NCI-H526 (cell line): ENCODE data around the gene CANX.
"Not testable (repeated sequence)": the region's sequence is repeated elsewhere in the genome, so short reads cannot be mapped to it uniquely, and the experiment has no call there.

Experiments
- DNase-seq, 2 experiments: peaks; one replicate each; lab custom pipeline; 2025; lab: John Stamatoyannopoulos, UW

The CANX gene, protein sequence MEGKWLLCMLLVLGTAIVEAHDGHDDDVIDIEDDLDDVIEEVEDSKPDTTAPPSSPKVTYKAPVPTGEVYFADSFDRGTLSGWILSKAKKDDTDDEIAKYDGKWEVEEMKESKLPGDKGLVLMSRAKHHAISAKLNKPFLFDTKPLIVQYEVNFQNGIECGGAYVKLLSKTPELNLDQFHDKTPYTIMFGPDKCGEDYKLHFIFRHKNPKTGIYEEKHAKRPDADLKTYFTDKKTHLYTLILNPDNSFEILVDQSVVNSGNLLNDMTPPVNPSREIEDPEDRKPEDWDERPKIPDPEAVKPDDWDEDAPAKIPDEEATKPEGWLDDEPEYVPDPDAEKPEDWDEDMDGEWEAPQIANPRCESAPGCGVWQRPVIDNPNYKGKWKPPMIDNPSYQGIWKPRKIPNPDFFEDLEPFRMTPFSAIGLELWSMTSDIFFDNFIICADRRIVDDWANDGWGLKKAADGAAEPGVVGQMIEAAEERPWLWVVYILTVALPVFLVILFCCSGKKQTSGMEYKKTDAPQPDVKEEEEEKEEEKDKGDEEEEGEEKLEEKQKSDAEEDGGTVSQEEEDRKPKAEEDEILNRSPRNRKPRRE

DNA sequence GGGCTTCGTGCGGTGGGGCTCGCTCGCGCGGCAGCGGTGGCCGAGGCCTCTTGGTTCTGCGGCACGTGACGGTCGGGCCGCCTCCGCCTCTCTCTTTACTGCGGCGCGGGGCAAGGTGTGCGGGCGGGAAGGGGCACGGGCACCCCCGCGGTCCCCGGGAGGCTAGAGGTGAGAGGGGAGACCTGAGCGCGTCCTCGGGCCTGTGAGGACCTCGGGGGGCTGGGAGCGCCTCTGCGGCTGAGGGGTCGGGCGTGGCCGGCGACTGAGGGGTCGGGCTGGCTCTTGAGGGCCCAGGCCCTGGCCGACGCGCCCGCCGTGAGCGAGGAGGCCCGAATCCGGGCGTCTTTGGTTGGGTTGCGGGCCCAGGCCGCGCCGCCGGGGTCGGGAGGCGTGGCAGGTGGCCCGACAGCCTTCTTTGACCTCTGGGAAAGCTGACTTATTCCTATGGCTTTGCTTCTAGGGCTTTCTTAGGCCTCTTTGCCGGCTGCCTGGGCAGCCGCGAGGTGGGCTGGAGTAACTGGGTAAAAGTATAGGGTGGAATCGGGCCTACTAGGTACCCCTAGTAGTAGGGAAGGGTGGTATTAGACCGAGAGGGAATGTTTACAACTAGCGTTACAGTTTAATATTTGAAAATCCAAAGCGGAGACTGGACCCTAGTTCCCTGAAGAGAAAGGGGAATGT is at the start of gene CANX:
CANX (plus strand) TSS at position 33 of the 681 bp plus-strand sequence. CDS start 6,715 bp downstream, outside the sequence.
- no peak for DNase-seq

DNA sequence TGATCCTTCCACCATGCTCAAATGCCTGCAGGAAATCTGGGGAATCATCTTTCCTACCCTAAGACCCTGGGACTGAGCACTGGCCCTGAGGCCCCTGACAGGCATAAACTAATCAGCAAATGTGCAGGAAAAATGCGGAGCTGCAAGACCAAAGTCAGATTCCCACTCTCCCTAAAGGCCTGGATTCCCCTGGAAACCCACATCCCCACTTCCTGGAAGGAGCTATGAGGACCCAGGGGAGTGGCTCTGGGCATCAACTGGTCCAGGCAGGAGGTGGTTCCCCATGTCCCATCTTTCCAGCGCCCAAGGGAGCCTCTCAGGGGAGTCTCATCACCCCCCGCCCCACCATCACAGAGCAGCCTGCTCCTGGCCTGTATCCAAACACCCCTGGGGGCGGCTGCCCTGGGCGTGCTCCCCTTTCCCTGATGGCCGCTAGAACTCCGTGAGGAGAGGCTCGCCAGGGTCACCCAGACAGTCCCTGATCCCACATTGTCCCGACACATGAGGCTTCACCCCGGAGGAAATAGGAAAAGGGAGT is 49.5 kb upstream of the CANX start:
- not testable (repeated sequence) for DNase-seq

DNA sequence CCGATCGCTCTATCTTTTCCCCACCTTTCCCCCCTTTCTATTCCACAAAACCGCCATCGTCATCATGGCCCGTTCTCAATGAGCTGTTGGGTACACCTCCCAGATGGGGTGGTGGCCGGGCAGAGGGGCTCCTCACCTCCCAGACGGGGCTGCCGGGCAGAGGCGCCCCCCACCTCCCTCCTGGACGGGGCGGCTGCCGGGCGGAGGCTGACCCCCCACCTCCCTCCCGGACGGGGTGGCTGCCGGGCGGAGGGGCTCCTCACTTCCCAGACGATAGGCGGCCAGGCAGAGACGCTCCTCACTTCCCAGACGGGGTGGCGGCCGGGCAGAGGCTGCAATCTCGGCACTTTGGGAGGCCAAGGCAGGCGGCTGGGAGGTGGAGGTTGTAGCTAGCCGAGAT is 48.5 kb upstream of the CANX start:
- DNase-seq = not testable (repeated sequence)

DNA sequence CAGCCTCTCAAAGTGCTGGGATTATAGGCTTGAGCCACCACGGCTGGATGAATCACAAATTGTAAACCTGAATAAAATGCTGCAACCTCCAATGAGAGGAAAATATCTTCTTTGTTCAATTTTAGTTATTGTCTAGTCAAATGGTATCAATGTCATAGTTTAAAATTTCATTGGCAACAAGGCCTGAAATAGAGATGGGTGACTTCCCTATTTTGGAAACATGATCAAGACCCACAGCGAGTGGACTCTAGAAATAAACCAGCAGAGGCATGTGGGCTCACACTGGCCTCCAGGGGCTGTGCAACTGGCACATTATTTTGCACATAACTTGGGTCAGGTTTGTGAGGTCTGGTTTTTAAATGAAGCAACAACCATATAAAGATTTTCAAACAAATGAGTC is 45.6 kb upstream of the CANX start:
- DNase-seq = not testable (repeated sequence)

DNA sequence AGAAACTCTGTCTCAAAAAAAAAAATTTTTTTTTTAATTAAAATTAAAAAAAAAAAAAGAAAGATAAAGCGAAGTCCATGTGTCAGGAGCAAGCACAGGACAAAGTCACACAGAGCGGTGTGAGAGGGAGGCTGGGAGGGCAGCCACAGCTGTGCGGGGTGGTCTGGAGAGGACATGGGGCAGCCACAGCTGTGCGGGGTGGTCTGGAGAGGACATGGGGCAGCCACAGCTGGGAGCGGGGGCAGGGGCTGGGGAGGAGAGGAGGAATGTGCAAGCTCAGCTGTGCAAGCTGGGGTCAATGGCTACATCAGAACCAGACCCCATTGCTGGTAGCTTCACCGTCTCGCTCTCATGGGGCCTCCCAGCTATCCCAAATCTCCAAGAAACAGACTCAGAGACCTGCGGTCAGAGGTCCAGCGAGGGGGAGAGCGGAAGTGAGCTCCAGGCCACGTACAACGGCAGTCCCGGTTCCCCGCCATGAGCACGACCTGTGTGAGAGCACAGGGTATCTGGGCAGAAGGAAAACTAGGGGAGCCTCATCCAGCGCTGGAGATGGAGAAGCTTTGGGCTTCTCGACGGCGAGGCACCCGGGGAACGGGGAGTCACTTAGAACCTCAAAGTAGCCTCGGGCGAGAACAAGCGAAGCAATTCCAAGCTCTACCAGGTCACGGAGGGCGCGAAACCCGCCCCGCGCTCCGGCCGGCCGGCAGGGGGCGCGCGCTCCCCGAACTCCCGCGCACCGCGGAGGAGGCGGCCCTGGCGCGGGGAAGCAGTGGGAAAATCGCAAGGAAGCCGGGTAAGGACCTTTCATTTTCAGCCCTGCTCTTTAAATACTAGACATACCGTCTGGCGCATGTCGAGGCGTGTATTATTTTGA is 41.2 kb upstream of the CANX start:
- not testable (repeated sequence) for DNase-seq

DNA sequence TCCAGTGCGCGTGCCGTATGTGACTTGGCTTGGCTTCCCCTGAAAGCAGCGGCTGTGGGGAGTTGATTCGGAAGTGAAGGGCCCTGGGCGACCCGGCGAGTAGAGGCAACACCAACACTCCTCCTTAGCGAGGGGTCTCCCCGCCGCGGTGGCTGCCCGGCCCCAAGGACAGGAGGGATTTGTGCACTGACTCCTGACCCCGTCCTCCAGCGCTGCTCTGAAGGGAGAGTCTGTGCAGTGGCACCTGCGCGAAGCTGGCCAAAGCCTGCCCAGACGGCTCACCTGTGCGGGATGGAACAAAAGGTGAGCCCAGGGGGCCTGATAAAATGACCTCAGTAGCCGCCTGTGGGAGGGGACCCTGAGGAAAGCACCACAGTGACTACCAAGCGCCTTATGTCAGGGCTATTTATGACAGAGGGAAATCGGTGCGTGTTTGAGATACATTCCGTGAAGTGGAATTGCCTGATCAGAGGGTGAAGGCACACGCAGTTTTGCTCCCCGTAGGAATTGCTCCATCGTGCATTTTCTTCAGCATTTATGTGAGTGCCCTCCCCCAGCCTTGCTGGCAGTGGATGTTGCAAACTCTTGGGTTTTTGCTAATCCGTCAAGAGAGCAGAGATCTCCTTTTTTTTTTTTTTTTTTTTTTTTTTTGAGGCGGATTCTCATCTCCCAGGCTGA is 40.4 kb upstream of the CANX start:
- not testable (repeated sequence) for DNase-seq

DNA sequence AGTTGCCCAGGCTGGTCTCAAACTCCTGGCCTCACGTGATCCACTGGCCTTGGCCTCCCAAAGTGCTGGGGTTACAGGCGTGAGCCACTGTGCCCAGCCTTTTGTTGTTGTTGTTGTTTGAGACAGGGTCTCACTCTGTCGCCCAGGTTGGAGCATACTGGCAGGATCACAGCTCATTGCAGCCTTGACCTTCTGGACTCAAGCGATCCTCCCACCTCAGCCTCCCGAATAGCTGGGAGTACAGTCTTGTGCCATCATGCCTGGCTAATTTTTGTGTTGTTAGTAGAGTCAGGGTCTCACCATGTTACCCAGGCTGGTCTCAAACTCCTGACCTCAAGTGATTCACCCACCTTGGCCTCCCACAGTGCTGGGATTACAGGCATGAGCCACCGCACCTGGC is 37.1 kb upstream of the CANX start:
- DNase-seq = not testable (repeated sequence)

DNA sequence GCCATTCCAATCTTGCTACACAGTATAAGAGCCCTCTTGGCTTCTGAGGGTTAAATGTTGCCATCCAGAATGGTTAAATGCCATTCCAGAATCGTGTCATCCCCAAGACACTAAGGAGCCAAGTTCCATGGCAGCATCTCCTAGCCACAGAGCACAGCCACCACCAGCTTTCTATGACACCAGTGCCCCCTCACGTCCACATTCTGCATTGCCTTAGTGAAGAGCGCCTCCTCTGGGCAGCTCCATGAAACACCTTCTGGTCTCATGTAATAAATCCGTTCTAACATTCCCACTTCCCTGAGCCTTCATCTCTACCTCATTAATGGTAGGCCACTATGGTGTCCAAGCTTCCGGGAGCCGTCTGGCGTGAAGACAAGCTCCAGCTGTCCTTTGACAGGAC is 30.4 kb upstream of the CANX start:
- peak in 1 of 2 experiments; percentile 59 for DNase-seq

DNA sequence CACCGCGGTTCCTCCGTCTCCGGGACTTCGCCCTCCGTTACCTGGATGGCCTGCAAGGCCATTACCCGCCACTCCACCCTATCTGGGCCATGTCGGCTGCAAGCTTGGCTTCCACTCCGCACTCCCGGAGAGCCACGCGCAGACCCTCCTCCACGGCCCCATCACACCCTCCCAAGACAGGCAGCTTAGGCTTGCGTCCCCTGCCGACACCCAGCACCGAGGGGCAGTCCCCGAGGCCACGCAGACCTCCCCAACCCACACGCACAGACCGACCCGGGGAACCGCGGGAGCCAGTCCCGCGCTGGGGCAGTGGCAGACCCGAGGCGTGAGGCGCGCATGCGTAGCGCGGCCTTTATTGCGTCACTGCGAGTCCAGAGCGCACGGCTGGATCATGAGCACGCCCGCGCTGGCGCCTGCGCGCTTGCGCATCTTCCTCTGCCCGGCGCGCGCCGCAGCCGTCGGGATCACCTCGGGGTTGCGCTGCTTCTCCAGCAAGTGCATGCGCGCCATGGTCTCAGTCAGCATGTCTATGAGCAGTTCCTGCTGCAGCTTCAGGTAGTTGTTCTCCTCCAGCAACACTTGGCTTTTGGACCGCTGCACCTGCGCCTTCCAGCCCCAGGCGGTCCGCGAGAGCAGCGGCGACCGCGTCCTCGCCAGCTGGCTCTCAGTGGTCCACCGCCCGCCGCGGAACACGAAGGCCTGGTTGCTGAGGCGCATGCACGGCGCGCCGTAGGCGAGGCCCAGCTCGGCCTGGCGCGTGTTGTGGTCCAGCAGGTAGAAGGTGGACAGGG is 20.3 kb upstream of the CANX start:
- DNase-seq = peak; percentile 82 to 92

DNA sequence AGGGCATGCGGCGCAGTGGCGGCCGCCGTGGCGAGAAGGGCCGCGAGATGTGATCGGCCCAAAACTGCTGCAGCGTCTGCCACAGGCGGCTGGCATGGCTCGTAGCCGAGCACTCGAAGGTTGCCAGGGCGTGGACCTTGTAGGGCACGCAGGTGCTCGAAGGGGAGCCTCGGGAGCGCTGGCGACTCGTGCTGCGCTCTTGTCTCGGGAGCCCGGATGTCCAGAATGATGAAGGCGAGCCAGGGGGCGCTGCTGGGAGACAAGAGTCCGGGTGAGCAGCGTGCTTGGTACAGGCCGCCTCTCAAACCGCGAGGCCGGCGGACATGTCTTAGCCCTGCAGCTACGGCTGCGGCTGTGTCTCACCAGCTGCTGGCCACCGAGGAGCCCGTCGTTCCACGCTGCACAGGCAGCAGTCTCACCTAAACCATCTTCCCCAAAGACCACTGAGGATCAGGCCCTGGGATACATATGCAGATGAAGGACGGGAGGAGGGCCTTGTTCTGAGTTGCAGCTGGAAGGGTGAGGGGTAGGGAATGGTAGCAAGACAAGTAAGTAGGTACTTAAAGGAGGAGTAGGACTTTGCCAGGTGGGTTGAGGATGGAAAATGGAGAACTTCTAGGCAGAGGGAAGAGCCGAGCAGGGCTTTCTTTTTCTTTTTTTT is 19.6 kb upstream of the CANX start:
- DNase-seq = peak; percentile 45 to 84

DNA sequence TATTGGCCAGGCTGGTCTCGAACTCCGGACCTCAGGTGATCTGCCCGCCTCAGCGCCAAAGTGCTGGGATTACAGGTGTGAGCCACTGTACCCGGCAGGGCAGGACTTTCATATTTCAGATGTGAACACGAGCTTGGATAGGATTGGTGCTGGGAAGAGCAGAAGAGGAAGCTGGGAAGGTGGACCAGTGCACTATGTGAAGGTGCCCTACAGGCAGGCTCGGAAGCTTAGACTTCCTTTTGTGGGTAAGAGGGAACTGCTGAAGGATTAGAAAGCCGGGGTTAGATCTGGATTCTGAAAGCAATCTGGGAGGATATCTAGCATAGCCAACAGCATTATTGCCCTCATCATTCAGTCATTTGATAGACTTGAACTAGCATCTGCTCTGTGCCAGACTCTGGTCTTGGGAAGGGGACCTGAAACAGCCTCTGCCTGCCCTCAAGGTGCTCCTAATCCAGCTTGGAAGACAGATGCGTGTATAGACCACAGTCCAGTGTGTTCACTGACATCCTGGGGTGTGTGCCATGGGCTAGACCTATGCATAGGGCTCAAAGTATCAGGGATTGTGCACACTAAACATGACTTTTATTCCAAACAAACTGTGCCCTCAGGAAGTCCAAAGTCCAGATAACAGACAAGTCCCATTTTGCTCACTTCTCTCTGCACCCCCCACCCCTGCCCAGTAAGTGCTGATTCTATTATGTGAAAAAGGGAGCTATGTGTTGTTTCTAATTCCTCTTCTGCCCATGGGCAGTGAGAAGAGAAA is 18.6 kb upstream of the CANX start:
- DNase-seq = no peak

DNA sequence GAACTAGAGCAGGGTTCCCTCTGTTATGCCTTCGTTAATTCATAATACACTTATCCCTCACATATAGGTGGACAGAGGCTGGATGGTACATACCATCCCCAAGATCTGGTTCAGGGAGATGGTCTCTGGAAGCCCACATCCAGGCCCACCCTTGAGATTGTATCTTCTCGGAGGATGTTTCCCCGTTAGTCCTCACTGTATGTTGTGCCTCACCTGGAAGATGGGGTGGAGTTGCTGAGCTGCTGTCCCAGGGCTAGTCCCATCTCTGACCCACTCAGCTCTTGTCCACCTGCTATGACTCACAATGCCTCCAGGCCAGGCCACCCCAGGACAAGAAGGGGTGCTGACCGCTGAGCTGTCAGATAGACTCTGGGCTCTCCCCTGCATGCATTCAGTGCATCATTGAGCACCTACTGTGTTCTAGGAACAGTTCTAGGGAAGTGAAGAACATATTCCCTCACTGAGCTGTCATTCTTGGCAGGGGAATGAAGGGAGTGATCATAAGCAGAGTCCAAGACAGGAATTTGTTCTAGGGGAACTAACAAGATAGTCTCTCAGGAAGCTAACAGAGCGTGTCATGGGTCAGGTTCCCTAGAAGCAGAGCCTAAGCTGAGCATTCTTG is 17.9 kb upstream of the CANX start, which contains the start of gene CBY3:
CBY3 (minus strand) TSS at position 255 of the 622 bp plus-strand sequence; CDS start at position 139, 116 bp downstream.
- no peak for DNase-seq

DNA sequence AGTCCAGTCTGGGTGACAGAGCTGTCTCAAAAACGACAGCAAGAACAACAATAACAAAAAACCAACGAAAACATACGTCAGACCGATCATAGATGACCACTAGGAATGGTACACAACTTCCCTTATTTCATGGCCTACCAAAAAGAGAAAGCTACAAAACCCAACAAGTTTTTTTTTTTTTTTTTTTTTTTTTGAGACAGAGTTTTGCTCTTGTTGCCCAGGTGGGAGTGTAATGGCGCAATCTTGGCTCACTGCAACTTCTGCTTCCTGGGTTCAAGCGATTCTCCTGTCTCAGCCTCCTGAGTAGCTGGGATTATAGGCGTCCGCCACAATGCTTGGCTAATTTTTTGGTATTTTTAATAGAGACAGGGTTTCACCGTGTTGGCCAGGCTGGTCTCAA is 9.6 kb upstream of the CANX start:
- not testable (repeated sequence) for DNase-seq

DNA sequence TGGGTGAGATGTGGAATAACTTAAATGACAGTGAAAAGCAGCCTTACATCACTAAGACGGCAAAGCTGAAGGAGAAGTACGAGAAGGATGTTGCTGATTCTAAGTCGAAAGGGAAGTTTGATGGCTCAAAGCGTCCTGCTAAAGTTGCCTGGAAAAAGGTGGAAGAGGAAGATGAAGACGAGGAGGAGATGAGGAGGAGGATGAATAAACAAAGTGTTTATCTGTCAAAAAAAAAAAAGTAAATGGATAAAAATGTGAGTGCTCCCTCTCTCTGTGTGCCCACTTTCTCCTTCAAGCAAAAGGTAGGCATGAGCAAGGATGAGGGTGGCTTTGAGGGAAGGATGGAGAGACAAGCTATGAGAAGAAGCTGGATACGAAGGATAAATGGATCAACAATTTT is 4.2 kb upstream of the CANX start:
- no peak for DNase-seq

DNA sequence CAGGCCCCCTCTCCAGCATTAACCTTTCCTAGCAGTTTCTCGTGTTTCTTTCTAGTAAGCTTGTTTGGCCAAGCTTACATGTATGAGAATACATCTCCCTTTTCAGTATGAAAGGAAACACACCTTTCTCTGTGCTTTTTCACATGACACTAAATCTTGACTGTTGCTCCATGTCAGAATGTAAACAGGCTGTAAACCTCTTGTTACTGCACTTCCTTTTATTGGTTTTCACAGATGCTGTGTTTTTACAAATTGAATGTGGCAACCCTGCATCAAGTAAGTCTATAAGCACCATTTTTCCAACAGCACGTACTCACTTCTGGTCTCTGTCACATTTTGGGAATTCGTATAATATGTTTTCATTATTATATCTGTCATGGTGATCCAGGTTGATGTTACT is 2.2 kb upstream of the CANX start:
- no peak for DNase-seq

DNA sequence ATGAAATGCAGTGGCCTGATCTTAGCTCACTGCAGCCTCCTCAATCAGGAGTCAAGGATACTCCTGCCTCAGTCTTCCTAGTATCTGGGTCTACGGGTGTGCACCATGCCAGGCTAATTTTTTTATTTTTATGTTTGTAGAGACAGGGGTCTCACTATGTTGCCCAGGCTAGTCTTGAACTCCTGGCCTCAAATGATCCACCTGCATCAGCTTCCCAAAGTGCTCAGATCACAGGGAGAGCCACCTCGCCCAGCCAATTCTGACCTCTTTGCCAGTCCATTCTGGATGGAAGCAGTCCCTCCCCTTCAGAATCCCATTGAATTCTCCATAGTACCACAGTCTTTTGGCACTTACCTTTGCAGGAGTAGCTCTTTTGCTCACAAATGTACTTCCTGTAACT is 1.7 kb upstream of the CANX start:
- DNase-seq = no peak

DNA sequence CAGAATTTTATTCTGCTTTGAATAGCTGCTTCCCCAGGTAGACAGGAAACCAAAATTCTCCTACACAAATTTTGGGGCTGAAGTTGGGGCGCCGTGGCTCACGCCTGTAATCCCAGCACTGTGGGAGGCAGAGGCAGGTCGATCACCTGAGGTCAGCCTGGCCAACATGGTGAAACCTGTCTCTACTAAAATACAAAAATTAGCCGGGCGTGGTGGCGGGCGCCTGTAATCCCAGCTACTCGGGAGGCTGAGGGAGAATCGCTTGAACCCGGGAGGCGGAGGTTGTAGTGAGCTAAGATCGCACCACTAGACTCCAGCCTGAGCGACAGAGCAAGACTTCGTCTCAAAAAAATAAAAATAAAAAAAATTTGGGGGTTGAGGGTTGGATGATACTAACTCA is 1.2 kb upstream of the CANX start:
- not testable (repeated sequence) for DNase-seq
